Erythroblast (primary cell): Measurements from ENCODE around the gene USP10.

Experiments
- GATA1 ChIP-seq: IDR thresholded peaks from 2 replicates; pipeline ENCODE4 v1.6.1; 2011; ENCODE audit warnings: low read depth, mild to moderate bottlenecking, control low read depth, low read length, moderate library complexity
- POLR2A ChIP-seq: IDR thresholded peaks from 2 replicates; pipeline ENCODE4 v1.6.1; 2011; ENCODE audit warnings: mild to moderate bottlenecking, low read length

- TF ChIP-seq POLR2A: no peak
- TF ChIP-seq GATA1: no peak
These were observed 50.0 kb downstream of the USP10 start for GRCh38 chr16:84749815-84750214.
